Activated CD4-positive, alpha-beta T cell treated with anti-CD3 and anti-CD28 coated beads, Interleukin-2, Interleukin-4, amounts not matched to agents 100 ng/mL and 50 ng/mL, durations not matched to agents 16 hours and 8 hours (primary cell): ENCODE results near the gene IRAK2.
"Not testable (repeated sequence)": the region's sequence is repeated elsewhere in the genome, so short reads cannot be mapped to it uniquely, and the experiment has no call there.

ENCODE experiments used
- DNase-seq: peaks from one replicate; pipeline ENCODE4 v3.0.0-alpha.2; 2020; ENCODE audit warnings: low spot score

The IRAK2 gene

DNA sequence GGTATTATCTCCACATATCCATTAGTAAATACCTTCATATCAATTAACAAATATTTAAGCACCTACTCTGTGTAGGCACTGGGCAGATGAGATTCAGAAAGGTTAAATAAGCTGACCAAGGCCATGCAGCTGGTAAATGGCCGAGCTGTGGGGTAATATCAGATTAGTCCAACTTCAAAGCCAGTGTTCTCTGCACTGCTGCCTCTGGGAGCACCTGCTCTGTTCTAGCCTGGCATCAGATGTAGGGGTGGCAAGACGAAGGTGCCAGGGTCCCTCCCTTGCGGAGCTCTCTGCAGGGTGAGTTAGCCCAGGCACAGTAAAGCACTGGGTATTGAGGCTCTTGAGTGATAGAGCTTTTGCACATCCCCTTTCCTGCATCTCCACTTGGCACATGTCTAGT, 89.0 kb downstream of the IRAK2 start:
- DNase-seq: no peak

- no peak for DNase-seq
Measured at GRCh38 chr3:10255835-10256234, 91.1 kb downstream of the IRAK2 start.

- no peak for DNase-seq
Measured at GRCh38 chr3:10259036-10259435, 94.3 kb downstream of the IRAK2 start.

- DNase-seq: no peak
Measured at GRCh38 chr3:10259798-10260197, 95.1 kb downstream of the IRAK2 start.

GRCh38 chr3:10260211-10260701, 95.5 kb downstream of the IRAK2 start:
- DNase-seq: no peak

DNA sequence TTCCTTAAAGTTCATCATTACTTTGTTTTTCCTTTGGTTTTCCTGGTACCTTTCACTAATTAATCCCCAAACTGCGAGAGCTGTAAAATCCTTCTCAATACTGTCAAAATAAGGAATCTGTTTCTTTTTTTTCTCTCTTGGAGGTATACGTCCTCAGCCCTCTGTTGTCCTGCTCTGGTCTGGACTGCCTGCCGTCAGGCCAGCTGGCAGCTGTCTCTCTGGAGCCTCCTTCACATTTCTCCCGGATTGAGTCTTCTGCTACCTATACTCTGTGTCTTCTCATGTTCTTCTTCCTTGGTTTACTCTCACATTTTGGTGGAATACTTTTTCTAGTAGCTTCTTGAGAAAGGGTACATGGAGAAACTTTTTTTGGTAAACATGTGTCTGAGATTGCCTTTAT, 97.3 kb downstream of the IRAK2 start:
- no peak for DNase-seq

DNA sequence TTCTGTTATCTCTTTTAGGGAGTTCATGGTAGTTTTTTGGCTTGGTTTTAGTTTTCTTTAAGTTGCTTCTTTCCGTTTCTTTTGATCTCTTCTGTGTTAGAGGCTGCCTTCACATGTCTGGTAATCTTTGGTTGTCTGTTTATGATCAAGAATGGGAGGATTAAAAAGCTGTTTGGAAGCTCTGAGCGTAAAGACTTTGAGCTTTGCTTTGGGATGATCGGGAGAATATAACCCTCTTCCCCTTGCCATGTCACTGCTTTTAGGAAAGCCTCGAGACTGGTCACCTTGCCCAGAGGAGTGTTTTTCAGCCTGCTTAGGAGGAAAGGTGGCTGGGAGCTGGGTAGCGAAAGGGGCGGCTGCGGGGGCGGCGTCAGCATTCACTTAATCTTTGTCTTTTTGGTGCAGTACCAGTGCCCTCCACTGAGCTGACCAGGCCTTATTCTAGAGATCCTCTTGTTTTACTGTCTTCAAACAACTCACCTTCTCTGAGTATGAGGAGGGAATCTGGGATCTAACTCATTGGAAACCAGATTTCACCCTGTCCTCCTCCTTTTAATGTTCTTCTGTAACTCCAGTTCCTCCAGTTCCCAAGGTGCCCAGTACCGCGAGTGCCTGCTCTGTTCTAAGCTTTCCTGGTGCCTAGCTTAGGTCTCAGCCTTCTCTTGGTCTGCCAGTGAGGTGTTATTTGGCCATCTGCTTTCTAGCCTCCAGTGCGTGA, 99.1 kb downstream of the IRAK2 start:
- peak; percentile 63 for DNase-seq

GRCh38 chr3:10265833-10266232, 101.1 kb downstream of the IRAK2 start:
- DNase-seq: no peak

- DNase-seq: not testable (repeated sequence)
Measured at GRCh38 chr3:10266936-10267335, 102.2 kb downstream of the IRAK2 start.

GRCh38 chr3:10268116-10268515, 103.4 kb downstream of the IRAK2 start:
- DNase-seq: no peak

DNA sequence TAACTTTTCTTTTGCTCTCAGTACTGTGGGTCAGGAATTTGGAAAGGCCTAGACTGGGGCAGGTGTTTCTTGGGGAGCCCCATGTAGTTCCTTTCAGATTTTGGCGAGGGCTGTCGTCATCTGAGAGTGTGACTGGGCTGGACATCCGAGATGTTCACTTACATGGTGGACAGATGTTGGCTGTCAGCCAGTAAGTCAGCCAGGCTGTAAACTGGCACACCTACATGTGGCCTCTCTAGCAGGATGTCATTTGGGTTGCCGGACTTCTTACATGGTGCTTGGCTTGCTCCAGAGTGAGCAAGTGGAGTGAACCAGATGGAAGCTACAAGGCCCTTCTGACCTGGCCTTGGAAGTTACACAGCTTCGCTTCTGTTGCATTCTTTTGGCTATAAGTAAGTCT, 104.2 kb downstream of the IRAK2 start:
- DNase-seq: no peak

- no peak for DNase-seq
Measured at GRCh38 chr3:10269443-10269842, 104.7 kb downstream of the IRAK2 start.

DNA sequence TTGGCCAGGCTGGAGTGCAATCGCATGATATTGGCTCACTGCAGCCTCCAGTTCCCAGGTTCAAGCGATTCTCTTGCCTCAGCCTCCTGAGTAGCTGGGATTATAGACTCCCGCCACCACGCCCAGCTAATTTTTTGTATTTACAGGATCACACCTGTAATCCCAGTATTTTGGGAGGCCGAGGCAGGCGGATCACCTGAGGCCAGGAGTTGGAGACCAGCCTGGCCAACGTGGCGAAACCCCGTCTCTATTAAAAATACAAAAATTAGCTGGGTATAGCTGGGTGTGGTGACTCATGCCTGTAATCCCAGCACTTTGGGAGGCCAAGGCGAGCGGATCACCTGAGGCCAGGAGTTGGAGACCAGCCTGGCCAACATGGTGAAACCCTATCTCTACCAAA, 107.8 kb downstream of the IRAK2 start:
- DNase-seq: not testable (repeated sequence)

GRCh38 chr3:10272977-10273376, 108.3 kb downstream of the IRAK2 start:
- DNase-seq: no peak

DNA sequence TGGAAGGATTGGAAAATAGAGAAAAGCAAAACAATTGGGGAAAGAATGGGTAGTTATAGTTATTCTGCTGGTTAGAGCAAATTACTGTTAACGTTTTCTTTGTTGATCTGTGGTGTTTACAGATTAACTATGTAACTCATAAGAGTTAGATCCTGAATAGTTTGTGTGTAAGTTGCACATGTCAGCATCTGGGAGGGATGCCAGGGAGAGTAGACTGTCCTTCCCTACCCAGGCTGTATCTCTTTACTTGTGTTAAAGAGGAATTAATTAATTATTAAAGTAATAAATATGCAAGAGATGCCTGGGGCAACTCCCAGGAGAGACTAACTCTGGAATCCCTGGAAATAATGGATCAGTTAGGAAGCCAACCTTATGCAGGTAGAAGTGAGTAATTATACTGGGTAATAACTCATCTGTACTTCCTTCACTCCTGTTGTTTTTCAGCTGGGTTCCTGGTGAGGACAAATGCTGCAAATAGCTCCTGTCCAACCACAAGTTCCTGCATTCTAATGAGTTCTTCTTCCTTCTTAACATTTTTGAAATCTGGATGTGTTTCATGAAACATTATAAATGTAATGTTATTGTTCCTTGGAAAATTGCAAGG, 109.1 kb downstream of the IRAK2 start:
- DNase-seq: no peak

DNA sequence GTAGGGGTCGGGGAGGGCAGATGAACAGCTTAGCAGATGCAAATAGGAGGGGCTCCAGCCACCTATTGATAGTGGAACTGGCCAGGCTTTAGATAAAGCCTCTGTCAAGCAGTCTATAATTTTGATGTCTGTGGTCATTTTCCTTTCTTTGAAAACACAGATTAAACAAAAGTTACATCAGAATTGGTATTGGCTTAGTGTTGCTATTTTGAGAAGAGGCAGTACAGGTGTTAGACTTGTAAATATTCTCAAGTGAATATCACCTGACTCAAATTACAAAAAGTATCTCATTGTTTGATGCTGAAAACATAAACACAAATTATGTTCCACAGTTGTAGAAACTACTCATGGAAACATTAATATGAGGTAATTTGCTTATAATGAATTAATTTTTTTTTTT, 109.9 kb downstream of the IRAK2 start:
- no peak for DNase-seq

- DNase-seq: no peak
Measured at GRCh38 chr3:10277115-10277625, 112.5 kb downstream of the IRAK2 start.

GRCh38 chr3:10278501-10278900, 113.8 kb downstream of the IRAK2 start:
- no peak for DNase-seq

- DNase-seq: no peak
Measured at GRCh38 chr3:10279384-10280176, 114.9 kb downstream of the IRAK2 start.

GRCh38 chr3:10280177-10280529, 115.4 kb downstream of the IRAK2 start:
- no peak for DNase-seq

GRCh38 chr3:10280571-10280970, 115.9 kb downstream of the IRAK2 start:
- no peak for DNase-seq

DNA sequence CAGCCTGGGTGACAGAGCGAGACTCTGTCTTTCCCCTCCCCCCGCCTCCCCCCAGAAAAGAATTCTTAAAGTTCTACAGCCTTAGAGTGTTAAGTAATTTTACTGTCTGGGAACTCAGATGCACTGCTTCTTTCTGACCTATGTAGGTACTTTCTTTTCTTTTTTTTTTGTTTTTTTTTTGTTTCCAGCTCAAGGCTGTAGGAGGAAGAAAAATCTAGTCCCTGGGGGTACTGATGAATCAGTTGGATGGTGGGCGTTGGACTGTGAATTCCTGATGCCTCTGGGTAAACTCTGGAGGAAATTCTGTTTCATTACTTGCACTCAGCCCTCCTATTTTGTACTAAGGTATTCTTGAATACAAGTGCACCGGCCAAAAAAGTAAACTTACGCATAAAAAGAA, 117.2 kb downstream of the IRAK2 start:
- DNase-seq: no peak

DNA sequence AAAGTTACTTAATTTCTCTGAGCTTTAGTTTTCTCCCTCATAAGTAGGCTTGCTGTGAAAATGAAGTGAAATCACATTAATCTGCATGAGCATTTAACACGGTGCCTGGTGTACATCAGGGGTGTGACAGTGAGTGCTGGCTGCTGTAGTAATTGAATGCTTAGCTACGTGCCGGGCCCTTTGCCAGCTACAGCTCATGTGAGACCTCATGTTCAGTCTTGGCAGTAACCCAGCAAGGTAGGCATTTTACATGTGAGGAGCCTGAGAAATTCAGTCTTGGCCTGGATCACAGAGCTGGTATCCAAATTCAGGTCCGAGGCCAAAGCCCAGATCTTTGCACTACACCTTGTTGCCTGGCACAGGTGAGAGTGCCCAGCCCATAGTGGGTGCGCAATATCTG, 118.9 kb downstream of the IRAK2 start:
- DNase-seq: no peak
